Endothelial cell of umbilical vein (primary cell): ENCODE data around the gene SNORC. TPM values are rescaled to one million over a fixed set of nuclear protein-coding genes. Genes with fewer than 3 reads are reported as not detected.

Experiments used
- BruUV-seq: library from RNA; stranded (reverse); fragments of 400-500 nt; replicated peaks from 2 replicates; lab custom pipeline; 2021; lab: Mats Ljungman, UMichigan
- CTCF ChIA-PET: fragments of 300-600, 350-600 bp; sonication (Branson Sonifier 250); formaldehyde crosslinking; loops from one replicate; lab custom pipeline; 2021; ENCODE audit warnings: antibody characterized with exemption, inconsistent platforms; lab: Charles Lee
- POLR2A ChIA-PET: fragments of 300-600, 350-600 bp; sonication (Branson Sonifier 250); formaldehyde crosslinking; loops from one replicate; lab custom pipeline; 2021; ENCODE audit warnings: antibody characterized with exemption, inconsistent platforms; lab: Charles Lee
- DNase-seq: peaks from one replicate; pipeline ENCODE4 v3.0.0-alpha.2; 2011; ENCODE audit warnings: low read depth, low spot score
- FAIRE-seq: peaks from 2 replicates; lab custom pipeline; 2011; peaks lifted over from hg19 to GRCh38; lab: Jason Lieb, UNC
- H2AFZ ChIP-seq: 2 replicates; pipeline ENCODE4 v1.6.0; 2012; ENCODE audit warnings: low read depth, low read length, control low read depth, inconsistent platforms
- H3K27ac ChIP-seq: 2 replicates; pipeline ENCODE4 v1.5.1; 2011; ENCODE audit warnings: low read depth, mild to moderate bottlenecking, control low read depth, low read length, moderate library complexity; ENCODE audit not compliant: insufficient read depth
- H3K27me3 ChIP-seq, 2 experiments: 2 replicates each; pipeline versions ENCODE4 v1.6.0 to v1.6.1; 2011; ENCODE audit warnings: low read length in 2 of 2, mixed read lengths in 1 of 2; ENCODE audit not compliant: control insufficient read depth in 2 of 2, insufficient read depth in 2 of 2
- H3K36me3 ChIP-seq, 2 experiments: 2 replicates in 1 of 2; 3 replicates in 1 of 2; pipeline ENCODE4 v1.5.1; 2011; ENCODE audit warnings: low read length in 2 of 2, mild to moderate bottlenecking in 1 of 2, moderate library complexity in 1 of 2; ENCODE audit not compliant: control insufficient read depth in 2 of 2, insufficient read depth in 2 of 2; ENCODE audit errors: extremely low read depth in 1 of 2
- H3K4me1 ChIP-seq: 3 replicates; pipeline ENCODE4 v1.5.1; 2011; ENCODE audit warnings: mild to moderate bottlenecking, low read length; ENCODE audit not compliant: control insufficient read depth, insufficient read depth; ENCODE audit errors: extremely low read depth
- H3K4me2 ChIP-seq: 2 replicates; pipeline ENCODE4 v1.6.1; 2011; ENCODE audit warnings: low read length, control low read depth, mixed read lengths; ENCODE audit not compliant: insufficient read depth
- H3K4me3 ChIP-seq, 3 experiments: fragments of 200-600 bp in 1 of 3; sonication (generic), shearing (Covaris generic) in 1 of 3; replicated peaks in 1 of 3; 2 replicates each; pipeline ENCODE4 v1.5.1; 2011 to 2016; ENCODE audit warnings: control low read depth in 3 of 3, low read length in 3 of 3, mild to moderate bottlenecking in 2 of 3, inconsistent platforms in 1 of 3, low read depth in 1 of 3, moderate library complexity in 1 of 3; ENCODE audit not compliant: insufficient read depth in 1 of 3
- H3K79me2 ChIP-seq: 2 replicates; pipeline ENCODE4 v1.6.0; 2012; ENCODE audit warnings: low read length, inconsistent platforms; ENCODE audit not compliant: control insufficient read depth, insufficient read depth
- H3K9ac ChIP-seq: replicated peaks from 2 replicates; pipeline ENCODE3; 2011; ENCODE audit warnings: low read length, control low read depth; ENCODE audit not compliant: insufficient read depth; ENCODE audit errors: extremely low read depth
- H3K9me1 ChIP-seq: replicated peaks from 3 replicates; pipeline ENCODE4 v1.6.0; 2011; ENCODE audit warnings: mild to moderate bottlenecking, low read length; ENCODE audit not compliant: control insufficient read depth, insufficient read depth; ENCODE audit errors: extremely low read depth
- H3K9me3 ChIP-seq: replicated peaks from 2 replicates; pipeline ENCODE4 v1.5.1; 2012; ENCODE audit warnings: low read length, inconsistent platforms; ENCODE audit not compliant: control insufficient read depth, insufficient read depth
- H4K20me1 ChIP-seq: replicated peaks from 2 replicates; pipeline ENCODE3; 2011; ENCODE audit warnings: mild to moderate bottlenecking, low read length; ENCODE audit not compliant: control insufficient read depth, insufficient read depth; ENCODE audit errors: extremely low read depth
- EZH2 ChIP-seq: IDR thresholded peaks from 2 replicates; pipeline ENCODE4 v1.6.1; 2012; ENCODE audit warnings: borderline replicate concordance, low read depth, mild to moderate bottlenecking, moderate library complexity, low read length, inconsistent platforms; ENCODE audit not compliant: severe bottlenecking
- FOS ChIP-seq: IDR thresholded peaks from 2 replicates; pipeline ENCODE4 v1.6.1; 2011; ENCODE audit warnings: mild to moderate bottlenecking, low read length, moderate library complexity, borderline replicate concordance; ENCODE audit not compliant: insufficient read depth
- MYC ChIP-seq: IDR thresholded peaks from one replicate; pipeline ENCODE4 v1.6.1; 2011; ENCODE audit warnings: mild to moderate bottlenecking, low read depth, low read length
- POLR2A ChIP-seq: IDR thresholded peaks from 2 replicates; pipeline ENCODE4 v1.6.1; 2012; ENCODE audit warnings: low read depth, mild to moderate bottlenecking, control low read depth, low read length
- POLR2AphosphoS5 ChIP-seq: IDR thresholded peaks from 2 replicates; pipeline ENCODE4 v1.6.1; 2012; ENCODE audit warnings: low read depth, mild to moderate bottlenecking, control low read depth, low read length, moderate library complexity; ENCODE audit not compliant: insufficient read depth
- dilution Hi-C: fragments of 300-500 bp; cut with MboI; formaldehyde crosslinking; loops from one replicate; pipeline ENCODE4 v1.15.0; 2019; ENCODE audit warnings: low sequenced_read_pairs; ENCODE audit not compliant: extremely low pct_ligation_motif_present
- intact Hi-C: fragments of 100-400 bp; cut with micrococcal nuclease; formaldehyde crosslinking; loops from one replicate; pipeline ENCODE4 v1.10.0; 2022
- polyA plus RNA-seq, 4 experiments: library from polyadenylated mRNA; depleted of rRNA in 3 of 4; stranded (reverse) in 3 of 4; unstranded in 1 of 4; fragments of >200 nt; gene quantifications; 2 replicates each; pipeline versions ENCODE4 v1.2.1 to v1.2.3, GENCODE V29; 2011 to 2012; ENCODE audit warnings: missing spikeins in 1 of 4
- total RNA-seq: library from RNA; stranded (reverse); gene quantifications from 2 replicates; pipeline ENCODE4 v1.2.3, GENCODE V29; 2021
- TF ChIP-seq, protein P1 (sequence below), 2 donors: IDR thresholded peaks; 1 replicate in 1 of 2; 2 replicates in 1 of 2; pipeline ENCODE4 v1.5.1; 2011; ENCODE audit warnings: low read length in 2 of 2, mild to moderate bottlenecking in 2 of 2, moderate library complexity in 2 of 2, control low read depth in 1 of 2, inconsistent platforms in 1 of 2, low read depth in 1 of 2; ENCODE audit not compliant: insufficient read depth in 1 of 2; ENCODE audit errors: extremely low read depth in 1 of 2

The SNORC gene
- total and polyA plus RNA-seq, 2 donors (not counting 3 experiments of a cell fraction or from before 2014, with no cell fraction given), result 1.4 to 4.0 TPM

DNA sequence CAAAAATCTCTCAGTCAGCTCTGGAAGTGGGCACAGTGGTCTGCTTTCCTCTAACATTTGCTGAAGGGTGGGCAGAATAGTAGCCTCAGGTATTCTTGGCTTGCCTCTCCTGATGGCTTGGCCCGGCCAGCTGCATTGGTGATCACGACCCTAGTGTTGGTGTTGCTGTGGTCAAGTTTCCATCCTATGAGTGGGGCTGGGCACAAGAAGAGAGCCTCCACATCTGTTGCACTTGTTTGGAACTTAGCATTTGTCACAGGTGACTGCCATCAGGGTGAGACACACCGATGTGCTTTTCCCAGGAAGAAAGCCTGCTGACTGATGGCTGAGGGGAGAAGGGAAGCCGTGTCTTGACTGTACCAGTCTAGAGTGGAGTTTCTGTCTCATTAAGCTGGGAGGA, 33.1 kb upstream of the SNORC start:
- Histone ChIP-seq H3K9me1 (no peaks in the 10 kb centered on the region), H3K9me3 (no peaks in the 10 kb centered on the region), H4K20me1 (peaks cover 2% of the 10 kb centered on the region), H3K79me2 (peaks cover 5% of the 10 kb centered on the region), H2AFZ (no peak overlapping the region), H3K4me1 (peaks cover 40% of the 10 kb centered on the region), H3K36me3 (peaks cover 8 to 10% of the 10 kb centered on the region in 2 experiments), H3K4me2 (no peak overlapping the region), H3K4me3 (no peak overlapping the region), H3K27me3 (no peaks in the 10 kb centered on the region), H3K9ac (no peak overlapping the region), H3K27ac (no peak overlapping the region)
- BruUV-seq, result no TSS peak
- FAIRE-seq, result no peak
- no peak for TF ChIP-seq MYC
- no peak for TF ChIP-seq POLR2AphosphoS5
- TF ChIP-seq EZH2, result no peak
- TF ChIP-seq FOS, result no peak
- no peak for TF ChIP-seq POLR2A
- TF ChIP-seq, protein P1, sequence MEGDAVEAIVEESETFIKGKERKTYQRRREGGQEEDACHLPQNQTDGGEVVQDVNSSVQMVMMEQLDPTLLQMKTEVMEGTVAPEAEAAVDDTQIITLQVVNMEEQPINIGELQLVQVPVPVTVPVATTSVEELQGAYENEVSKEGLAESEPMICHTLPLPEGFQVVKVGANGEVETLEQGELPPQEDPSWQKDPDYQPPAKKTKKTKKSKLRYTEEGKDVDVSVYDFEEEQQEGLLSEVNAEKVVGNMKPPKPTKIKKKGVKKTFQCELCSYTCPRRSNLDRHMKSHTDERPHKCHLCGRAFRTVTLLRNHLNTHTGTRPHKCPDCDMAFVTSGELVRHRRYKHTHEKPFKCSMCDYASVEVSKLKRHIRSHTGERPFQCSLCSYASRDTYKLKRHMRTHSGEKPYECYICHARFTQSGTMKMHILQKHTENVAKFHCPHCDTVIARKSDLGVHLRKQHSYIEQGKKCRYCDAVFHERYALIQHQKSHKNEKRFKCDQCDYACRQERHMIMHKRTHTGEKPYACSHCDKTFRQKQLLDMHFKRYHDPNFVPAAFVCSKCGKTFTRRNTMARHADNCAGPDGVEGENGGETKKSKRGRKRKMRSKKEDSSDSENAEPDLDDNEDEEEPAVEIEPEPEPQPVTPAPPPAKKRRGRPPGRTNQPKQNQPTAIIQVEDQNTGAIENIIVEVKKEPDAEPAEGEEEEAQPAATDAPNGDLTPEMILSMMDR (IDR thresholded peaks at IDR 0.05; ENCODE audit: extremely low read depth in 1 of 2, insufficient read depth in 1 of 2, low read depth in 1 of 2, low read length in 2 of 2), result no peak
- dilution Hi-C loops (no loop called here), intact Hi-C loops (loop anchor here (5.0 kb wide), 1 partner anchor 230 kb away; no protein-coding TSS in a partner anchor)
- CTCF ChIA-PET, result interaction anchor here (0.6 kb wide), 1 partner anchor 88 kb away, joined by 3 read pairs; no protein-coding TSS in a partner anchor
- DNase-seq, result no peak
- POLR2A ChIA-PET, result interaction anchor here (0.5 kb wide), 1 partner anchor 296 kb away, joined by 4 read pairs; no protein-coding TSS in a partner anchor
